Calu3 (cell line): ENCODE results near the gene KRT8. TPM values are rescaled to one million over a fixed set of nuclear protein-coding genes. Genes with fewer than 3 reads are reported as not detected.

Source experiments
- BruUV-seq: library from RNA; stranded (reverse); fragments of 400-500 nt; replicated peaks from 2 replicates; lab custom pipeline; 2021; lab: Mats Ljungman, UMichigan
- CTCF ChIA-PET: fragments of 300-600 bp; sonication (Branson Sonifier 250); formaldehyde crosslinking; loops from one replicate; lab custom pipeline; 2022; ENCODE audit warnings: antibody characterized with exemption; lab: Charles Lee
- DNase-seq: peaks from one replicate; pipeline ENCODE4 v3.0.0; 2022
- H3K27ac Mint-ChIP-seq: one replicate; pipeline ENCODE4 v1.8.0; 2022; ENCODE audit warnings: mixed read lengths; ENCODE audit not compliant: unreplicated experiment
- H3K27me3 Mint-ChIP-seq: one replicate; pipeline ENCODE4 v1.8.0; 2022; ENCODE audit warnings: mixed read lengths; ENCODE audit not compliant: unreplicated experiment
- H3K36me3 Mint-ChIP-seq: one replicate; pipeline ENCODE4 v1.8.0; 2022; ENCODE audit warnings: mild to moderate bottlenecking, moderate library complexity, mixed read lengths; ENCODE audit not compliant: insufficient read depth, unreplicated experiment
- H3K4me1 Mint-ChIP-seq: one replicate; pipeline ENCODE4 v1.8.0; 2022; ENCODE audit warnings: mild to moderate bottlenecking, low read depth, mixed read lengths; ENCODE audit not compliant: unreplicated experiment
- H3K4me3 Mint-ChIP-seq: one replicate; pipeline ENCODE4 v1.8.0; 2022; ENCODE audit warnings: mild to moderate bottlenecking, low read depth, moderate library complexity, mixed read lengths; ENCODE audit not compliant: unreplicated experiment
- H3K9me3 Mint-ChIP-seq: one replicate; pipeline ENCODE4 v1.8.0; 2022; ENCODE audit warnings: low read depth, mixed read lengths; ENCODE audit not compliant: unreplicated experiment
- CTCF ChIP-seq: fragments of 200-600 bp; IDR thresholded peaks from one replicate; pipeline ENCODE4 v1.8.0; 2022; ENCODE audit warnings: antibody characterized with exemption; ENCODE audit not compliant: unreplicated experiment
- intact Hi-C: fragments of 100-400 bp; cut with micrococcal nuclease; formaldehyde crosslinking; loops from one replicate; pipeline ENCODE4 v1.10.0; 2022; ENCODE audit not compliant: unreplicated experiment
- total RNA-seq: library from RNA; stranded (reverse); gene quantifications from 2 replicates; pipeline ENCODE4 v1.2.3, GENCODE V29; 2022

KRT8 gene
- total RNA-seq, 1 experiment from 2014 or later: 2,474 TPM

- Mint-ChIP-seq H3K27me3 (no peaks in the 10 kb centered on the region), H3K36me3 (peaks cover 17% of the 10 kb centered on the region), H3K27ac (peak overlapping the region; percentile 99), H3K9me3 (no peaks in the 10 kb centered on the region), H3K4me3 (peak overlapping the region; percentile 64), H3K4me1 (peaks cover 83% of the 10 kb centered on the region)
- TF ChIP-seq CTCF: no peak
- no peak for DNase-seq
- intact Hi-C loops: loop anchor here (5.0 kb wide), 1 partner anchor 208 kb away; no protein-coding TSS in a partner anchor
- TSS peak; percentile 89 for BruUV-seq
- CTCF ChIA-PET: interaction anchor here (0.7 to 2.2 kb wide), 5 partner anchors 9 to 728 kb away, joined by 3 to 6 read pairs (median 3); no protein-coding TSS in a partner anchor
Observed at GRCh38 chr12:52874573-52875435, 30.1 kb downstream of the KRT8 start.

GRCh38 chr12:52873832-52874572 lies 30.9 kb downstream of the KRT8 start:
- peak; percentile 84 for DNase-seq
- Mint-ChIP-seq H3K4me3 (peak overlapping the region; percentile 64), H3K9me3 (no peaks in the 10 kb centered on the region), H3K27ac (peak overlapping the region; percentile 99), H3K27me3 (no peaks in the 10 kb centered on the region), H3K4me1 (peaks cover 82% of the 10 kb centered on the region), H3K36me3 (peaks cover 17% of the 10 kb centered on the region)
- TF ChIP-seq CTCF: no peak
- CTCF ChIA-PET: interaction anchor here (0.5 to 2.2 kb wide), 6 partner anchors 8 to 494 kb away, joined by 3 to 6 read pairs (median 3); no protein-coding TSS in a partner anchor
- intact Hi-C loops: loop anchor here (5.0 kb wide), 1 partner anchor 207 kb away; no protein-coding TSS in a partner anchor
- TSS peak; percentile 97 for BruUV-seq

- intact Hi-C loops: loop anchor here (5.0 kb wide), 1 partner anchor 206 kb away; no protein-coding TSS in a partner anchor
- TF ChIP-seq CTCF: no peak
- H3K9me3 Mint-ChIP-seq: no peaks in the 10 kb centered on the region
- H3K4me3 Mint-ChIP-seq: peak overlapping the region; percentile 64
- H3K4me1 Mint-ChIP-seq: peaks cover 77% of the 10 kb centered on the region
- H3K27ac Mint-ChIP-seq: peak overlapping the region; percentile 99
- CTCF ChIA-PET: interaction anchor here (0.5 to 2.2 kb wide), 6 partner anchors 8 to 493 kb away, joined by 3 to 6 read pairs (median 3); no protein-coding TSS in a partner anchor
- H3K36me3 Mint-ChIP-seq: peaks cover 17% of the 10 kb centered on the region
- no TSS peak for BruUV-seq
- no peaks in the 10 kb centered on the region for H3K27me3 Mint-ChIP-seq
- DNase-seq: no peak
Observed at GRCh38 chr12:52873513-52873831, 31.4 kb downstream of the KRT8 start.

GRCh38 chr12:52872644-52873389 lies 32.1 kb downstream of the KRT8 start:
- Mint-ChIP-seq H3K4me1 (peaks cover 79% of the 10 kb centered on the region), H3K9me3 (no peaks in the 10 kb centered on the region), H3K27me3 (no peaks in the 10 kb centered on the region), H3K36me3 (peaks cover 17% of the 10 kb centered on the region), H3K27ac (peak overlapping the region; percentile 99), H3K4me3 (peak overlapping the region; percentile 64)
- CTCF ChIA-PET: interaction anchor here (1.4 to 2.2 kb wide), 2 partner anchors 108 to 493 kb away, joined by 3 to 6 read pairs; no protein-coding TSS in a partner anchor
- no TSS peak for BruUV-seq
- TF ChIP-seq CTCF: no peak
- DNase-seq: no peak
- intact Hi-C loops: loop anchor here (5.0 kb wide), 1 partner anchor 206 kb away; no protein-coding TSS in a partner anchor
